T-helper 2 cell treated with Interferon-gamma antibody and Interleukin-4, amounts not matched to agents 5 μg/mL and 100 μg/mL, for 36 hours (primary cell): ENCODE measurements around the gene ZNF521.

Source experiments
- DNase-seq: peaks from one replicate; pipeline ENCODE4 v3.0.0; 2021; ENCODE audit warnings: low spot score
- H3K27ac Mint-ChIP-seq: one replicate; pipeline ENCODE4 v1.8.0; 2021; ENCODE audit warnings: mild to moderate bottlenecking, mixed read lengths
- H3K27me3 Mint-ChIP-seq: one replicate; pipeline ENCODE4 v1.8.0; 2021; ENCODE audit warnings: low read depth, mixed read lengths
- H3K36me3 Mint-ChIP-seq: one replicate; pipeline ENCODE4 v1.8.0; 2021; ENCODE audit warnings: low read depth, mixed read lengths
- H3K4me1 Mint-ChIP-seq: one replicate; pipeline ENCODE4 v1.8.0; 2021; ENCODE audit warnings: low read depth, mixed read lengths
- H3K4me3 Mint-ChIP-seq: one replicate; pipeline ENCODE4 v1.8.0; 2022; ENCODE audit warnings: mild to moderate bottlenecking, moderate library complexity, mixed read lengths
- H3K9me3 Mint-ChIP-seq: one replicate; pipeline ENCODE4 v1.8.0; 2021; ENCODE audit warnings: mixed read lengths

The ZNF521 gene

DNA sequence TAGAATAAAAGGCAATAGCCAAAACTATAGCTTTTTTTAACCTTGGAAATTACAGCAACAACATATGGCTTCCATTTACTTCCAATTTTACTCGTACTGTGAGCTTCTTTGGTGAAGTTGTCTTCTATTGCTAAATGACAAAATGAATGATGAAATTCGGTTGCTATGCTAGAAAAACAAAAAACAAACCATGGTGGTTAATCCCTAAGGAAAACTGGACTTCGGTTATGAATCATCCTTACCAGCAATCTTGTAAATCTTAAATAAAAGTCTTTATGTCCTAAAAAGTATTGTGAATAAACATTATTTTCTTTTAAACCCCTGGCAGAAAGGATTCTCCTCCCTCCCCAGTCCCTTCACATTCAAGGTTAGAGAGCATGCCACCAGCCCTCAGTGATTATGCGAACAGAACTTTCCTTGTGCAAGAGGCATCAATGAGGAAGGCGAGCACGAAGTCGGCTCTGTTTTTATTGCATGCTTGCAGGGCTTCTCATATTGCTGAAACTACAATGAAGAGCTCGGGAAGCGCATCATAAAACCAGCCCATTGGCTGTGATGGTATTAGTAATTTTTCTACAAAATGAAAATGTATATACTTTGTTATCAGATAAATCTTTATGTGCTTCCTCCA, 62.9 kb downstream of the ZNF521 start:
- Mint-ChIP-seq H3K4me3 (no peak overlapping the region), H3K27ac (no peak overlapping the region), H3K36me3 (no peaks in the 10 kb centered on the region), H3K4me1 (no peaks in the 10 kb centered on the region), H3K27me3 (no peaks in the 10 kb centered on the region), H3K9me3 (no peaks in the 10 kb centered on the region)
- DNase-seq, result no peak

DNA sequence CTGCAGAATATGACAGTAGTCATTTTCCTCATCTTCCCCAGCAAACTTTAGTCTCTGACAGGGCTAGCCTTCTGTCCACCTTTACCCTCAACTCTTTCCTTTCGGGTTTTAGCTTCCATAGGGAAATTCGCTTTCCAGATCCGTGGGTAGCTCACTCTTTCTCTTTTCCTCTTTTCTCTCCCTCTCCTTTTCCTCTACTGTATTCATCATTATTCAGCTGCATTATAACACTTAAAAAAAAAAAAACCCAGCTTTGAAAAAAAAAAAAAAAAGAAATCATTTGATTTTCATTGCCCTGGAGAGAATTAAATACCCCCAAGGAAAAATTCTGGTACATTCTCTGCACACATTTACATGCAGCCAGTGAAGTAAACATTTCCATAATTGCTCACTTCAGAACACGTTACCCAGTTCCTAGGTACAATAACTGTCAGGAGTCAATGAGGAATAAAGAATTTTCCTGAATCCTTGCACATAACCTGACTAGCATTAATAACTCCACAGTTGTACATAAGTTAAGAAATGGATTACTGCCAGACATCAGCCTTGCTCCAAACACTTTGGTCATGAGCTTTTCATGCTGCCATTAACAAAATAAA, 63.5 kb downstream of the ZNF521 start:
- Mint-ChIP-seq H3K9me3 (no peaks in the 10 kb centered on the region), H3K27ac (no peak overlapping the region), H3K27me3 (no peaks in the 10 kb centered on the region), H3K4me1 (no peaks in the 10 kb centered on the region), H3K4me3 (no peak overlapping the region), H3K36me3 (no peaks in the 10 kb centered on the region)
- DNase-seq, result no peak

DNA sequence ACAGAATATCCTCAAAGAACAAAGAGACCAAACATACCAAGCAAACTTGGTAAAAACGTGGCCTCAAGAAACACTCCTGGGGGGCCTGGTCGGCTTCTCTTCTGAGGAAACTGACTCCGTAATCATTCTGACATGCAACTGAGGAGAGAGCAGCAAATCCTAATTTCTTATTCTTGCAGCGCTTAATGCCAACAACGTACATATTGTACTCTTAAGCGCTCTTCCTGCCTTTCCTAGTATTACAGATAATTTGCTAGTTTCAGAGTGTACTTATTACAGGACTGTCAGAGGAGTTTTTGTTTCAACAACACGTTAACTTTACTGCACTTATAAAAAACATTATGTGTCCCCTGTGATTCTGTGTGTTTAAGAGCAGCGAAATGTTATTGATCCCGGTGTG, 64.9 kb downstream of the ZNF521 start:
- H3K27me3 Mint-ChIP-seq, result peaks cover 3% of the 10 kb centered on the region
- H3K27ac Mint-ChIP-seq, result no peak overlapping the region
- H3K9me3 Mint-ChIP-seq, result no peaks in the 10 kb centered on the region
- no peak for DNase-seq
- no peak overlapping the region for H3K4me3 Mint-ChIP-seq
- no peaks in the 10 kb centered on the region for H3K36me3 Mint-ChIP-seq
- H3K4me1 Mint-ChIP-seq, result no peaks in the 10 kb centered on the region

DNA sequence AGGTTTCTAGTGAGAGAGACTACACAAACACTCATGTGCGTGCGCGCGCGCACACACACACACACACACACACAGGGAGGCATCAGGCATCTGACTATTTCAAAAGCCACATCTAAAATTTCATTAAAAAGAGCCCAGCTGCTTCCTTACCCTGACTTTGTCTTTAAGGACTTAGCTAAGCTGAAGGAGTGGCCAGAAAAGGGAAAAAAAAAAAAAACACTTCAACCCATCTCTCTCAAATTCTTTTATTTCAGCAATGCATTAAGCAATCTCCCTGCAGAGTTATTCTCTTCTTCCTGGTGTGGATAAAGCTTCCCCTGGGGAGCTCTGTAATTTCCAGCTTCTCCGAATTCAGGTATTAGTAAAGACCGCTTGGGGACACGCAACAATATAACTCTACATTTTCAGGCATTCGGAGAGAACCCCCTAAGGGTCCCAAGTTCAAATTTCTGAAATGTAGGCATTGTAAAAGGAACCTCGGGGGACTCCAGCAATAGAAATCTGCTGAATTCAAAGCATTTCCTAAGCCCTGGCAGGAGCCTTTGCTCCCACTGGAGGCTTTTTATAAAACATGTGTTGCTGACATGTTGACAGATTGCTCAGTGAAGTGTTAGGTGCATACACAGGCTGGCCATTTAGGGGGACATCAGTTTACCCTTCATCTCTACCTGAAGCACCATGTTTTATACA, 67.0 kb downstream of the ZNF521 start:
- Mint-ChIP-seq H3K4me3 (no peak overlapping the region), H3K36me3 (no peaks in the 10 kb centered on the region), H3K9me3 (no peaks in the 10 kb centered on the region), H3K27ac (no peak overlapping the region), H3K27me3 (peaks cover 4% of the 10 kb centered on the region), H3K4me1 (no peaks in the 10 kb centered on the region)
- DNase-seq, result no peak

DNA sequence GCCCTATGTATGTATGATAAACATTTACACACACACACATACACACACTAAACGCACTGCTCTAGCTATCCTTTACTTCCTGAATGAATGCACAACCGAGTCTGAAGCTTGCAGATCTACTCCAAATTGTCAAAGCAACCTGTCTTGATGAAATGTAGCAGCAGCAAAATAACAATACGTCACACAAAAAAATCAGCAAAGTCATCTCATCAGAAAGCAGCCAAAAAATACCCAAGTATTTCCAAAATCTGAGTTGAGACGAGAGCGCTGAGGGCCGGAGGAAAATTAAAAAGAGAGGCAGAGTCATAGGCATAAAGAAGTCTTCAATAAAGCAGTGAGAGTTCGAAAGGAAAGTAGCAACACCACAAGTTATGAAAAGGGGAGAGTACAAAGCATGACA, 67.7 kb downstream of the ZNF521 start:
- Mint-ChIP-seq H3K27ac (no peak overlapping the region), H3K36me3 (no peaks in the 10 kb centered on the region), H3K27me3 (peaks cover 4% of the 10 kb centered on the region), H3K4me1 (no peaks in the 10 kb centered on the region), H3K9me3 (no peaks in the 10 kb centered on the region), H3K4me3 (no peak overlapping the region)
- DNase-seq, result no peak

DNA sequence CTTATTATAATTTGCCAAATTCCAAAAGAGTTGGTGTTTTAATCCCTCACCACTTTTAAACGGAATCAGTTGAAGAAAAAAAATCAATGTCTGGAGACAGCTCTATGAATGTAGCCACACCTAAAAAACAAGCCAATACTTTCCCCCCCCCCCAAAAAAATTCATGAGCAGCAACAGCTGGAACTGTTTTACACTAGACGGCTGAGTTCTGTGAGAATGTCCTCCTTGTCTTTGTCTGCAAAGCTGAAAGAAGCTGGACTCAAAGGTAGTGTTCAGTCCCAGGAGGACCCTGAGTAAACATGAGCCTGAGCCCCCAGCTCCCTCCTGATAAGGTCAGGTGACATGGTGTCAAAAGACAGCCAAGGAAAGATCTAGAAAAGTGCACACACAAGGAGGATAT, 68.2 kb downstream of the ZNF521 start:
- Mint-ChIP-seq H3K4me3 (no peak overlapping the region), H3K27me3 (peaks cover 4% of the 10 kb centered on the region), H3K4me1 (no peaks in the 10 kb centered on the region), H3K9me3 (no peaks in the 10 kb centered on the region), H3K27ac (no peak overlapping the region), H3K36me3 (no peaks in the 10 kb centered on the region)
- no peak for DNase-seq

DNA sequence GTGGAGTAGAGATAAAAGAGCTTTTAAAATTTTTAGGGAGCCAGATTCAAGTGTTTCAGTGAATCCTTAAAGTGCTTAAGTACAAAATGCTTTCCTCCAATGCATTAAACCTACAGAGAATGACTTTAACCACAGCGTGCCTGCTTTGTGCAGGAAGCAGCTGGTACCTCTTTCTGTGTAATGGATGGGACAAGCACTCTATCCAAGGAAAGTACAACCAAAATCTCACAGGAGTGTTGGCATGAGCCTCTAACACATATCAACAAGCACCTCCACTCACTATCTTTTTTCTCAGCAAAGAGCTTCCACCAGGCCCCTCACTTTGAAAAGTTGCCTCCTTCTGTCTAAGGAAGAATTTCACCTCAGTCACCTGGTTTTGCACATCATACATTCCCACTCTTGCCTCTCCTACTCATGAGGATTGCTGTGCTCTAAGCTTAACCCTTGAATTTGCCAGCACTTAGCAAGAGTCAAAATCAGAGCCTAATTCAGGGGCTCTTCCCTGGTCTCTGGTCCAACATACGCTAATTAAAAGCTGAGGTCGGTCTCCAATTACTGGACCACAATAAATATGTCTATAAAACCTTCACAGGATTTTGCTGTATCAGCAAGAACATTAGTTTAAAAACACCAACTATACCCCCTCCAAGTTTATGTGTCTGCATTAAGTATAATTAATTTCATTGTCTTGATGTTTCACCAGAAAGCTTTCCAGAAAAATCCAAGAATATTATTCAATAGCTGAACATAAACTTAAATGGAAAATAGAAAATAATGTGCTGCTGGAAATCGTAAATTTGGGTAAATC, 68.9 kb downstream of the ZNF521 start:
- no peak overlapping the region for H3K27ac Mint-ChIP-seq

DNA sequence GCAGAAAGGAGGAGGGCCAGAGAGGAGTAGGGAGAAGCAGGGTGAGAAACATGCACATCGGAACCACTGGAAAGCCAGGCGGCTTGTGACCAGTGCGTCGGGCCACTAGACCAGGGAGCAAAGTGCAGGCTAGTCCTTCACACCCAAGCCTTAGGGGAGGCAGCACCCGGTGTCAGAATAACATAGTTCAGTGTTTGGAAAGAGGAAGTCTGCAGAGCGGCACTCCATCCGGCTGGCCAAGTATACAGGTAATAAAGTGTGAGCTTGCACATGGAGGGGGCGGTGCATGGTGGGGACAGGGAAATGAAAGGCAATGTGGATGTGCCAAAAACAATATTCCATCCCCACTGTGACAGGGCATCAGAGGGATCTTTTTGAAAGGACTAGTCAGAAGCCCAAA, 69.7 kb downstream of the ZNF521 start:
- H3K27me3 Mint-ChIP-seq, result peaks cover 4% of the 10 kb centered on the region
- H3K36me3 Mint-ChIP-seq, result no peaks in the 10 kb centered on the region
- no peak for DNase-seq
- H3K9me3 Mint-ChIP-seq, result no peaks in the 10 kb centered on the region
- no peak overlapping the region for H3K4me3 Mint-ChIP-seq
- H3K4me1 Mint-ChIP-seq, result no peaks in the 10 kb centered on the region
- H3K27ac Mint-ChIP-seq, result no peak overlapping the region

More for the DNA sequence above, 68.9 kb downstream of the ZNF521 start:
- Mint-ChIP-seq H3K4me3 (no peak overlapping the region), H3K4me1 (no peaks in the 10 kb centered on the region), H3K36me3 (no peaks in the 10 kb centered on the region), H3K9me3 (no peaks in the 10 kb centered on the region), H3K27me3 (peaks cover 4% of the 10 kb centered on the region)
- no peak for DNase-seq

DNA sequence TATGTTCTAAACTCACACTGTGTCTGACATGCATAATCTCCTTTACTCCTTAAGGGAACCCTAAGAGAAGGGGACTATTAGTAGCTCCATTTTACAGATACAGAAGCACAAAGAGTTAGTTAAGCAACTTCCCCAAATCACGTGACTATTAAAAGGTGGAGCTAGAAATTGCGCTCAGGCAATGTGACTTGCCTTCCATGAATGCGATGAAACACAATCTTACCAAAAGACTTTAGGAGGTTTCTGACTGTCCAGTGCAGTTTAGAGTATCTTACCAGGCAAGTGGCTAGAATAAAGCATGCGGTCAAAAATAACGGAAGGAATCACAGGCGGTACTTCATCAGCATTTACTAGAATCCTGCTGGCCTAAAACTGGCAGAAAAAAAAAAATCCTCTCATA, 70.4 kb downstream of the ZNF521 start:
- no peaks in the 10 kb centered on the region for H3K36me3 Mint-ChIP-seq
- no peaks in the 10 kb centered on the region for H3K4me1 Mint-ChIP-seq
- DNase-seq, result no peak
- H3K9me3 Mint-ChIP-seq, result no peaks in the 10 kb centered on the region
- H3K27ac Mint-ChIP-seq, result no peak overlapping the region
- H3K4me3 Mint-ChIP-seq, result no peak overlapping the region
- peaks cover 4% of the 10 kb centered on the region for H3K27me3 Mint-ChIP-seq

DNA sequence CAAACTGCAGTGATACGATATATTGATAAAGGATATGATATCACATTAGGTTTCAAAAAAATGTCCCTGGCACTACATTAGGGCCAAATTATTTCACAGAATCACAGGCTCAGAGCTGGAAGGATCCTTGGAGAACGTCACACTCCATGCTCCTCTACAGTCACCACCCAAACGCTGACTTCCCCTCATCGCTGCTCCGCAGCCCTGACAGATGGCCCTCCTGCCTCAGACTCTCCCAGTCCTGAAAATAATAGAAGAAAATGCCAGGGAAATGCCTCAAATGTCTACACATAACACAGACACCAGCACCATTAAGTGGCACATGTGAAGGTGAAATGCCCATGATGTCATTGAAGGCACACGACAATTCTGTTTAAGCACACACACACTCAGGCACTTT, 72.0 kb downstream of the ZNF521 start:
- no peaks in the 10 kb centered on the region for H3K4me1 Mint-ChIP-seq
- no peak overlapping the region for H3K27ac Mint-ChIP-seq
- H3K4me3 Mint-ChIP-seq, result no peak overlapping the region
- H3K27me3 Mint-ChIP-seq, result peaks cover 4% of the 10 kb centered on the region
- no peaks in the 10 kb centered on the region for H3K9me3 Mint-ChIP-seq
- no peaks in the 10 kb centered on the region for H3K36me3 Mint-ChIP-seq
- DNase-seq, result no peak

DNA sequence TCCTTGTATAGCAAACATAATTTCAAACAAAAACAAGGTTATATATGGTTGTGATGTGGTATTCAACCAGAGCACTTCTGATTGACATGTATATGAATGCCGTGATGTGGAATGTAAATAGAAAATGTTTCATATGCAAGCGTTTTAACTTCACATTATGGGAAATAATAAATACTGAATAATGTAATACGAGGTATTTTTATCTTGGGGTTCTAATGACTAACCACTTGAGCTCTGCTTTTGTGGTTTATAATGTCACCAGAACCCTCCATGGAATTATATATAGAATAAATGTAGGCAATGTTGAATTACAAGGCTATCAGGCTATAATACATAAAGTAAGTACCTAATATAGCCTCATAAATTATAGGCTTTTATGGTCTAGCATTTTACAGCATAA, 72.4 kb downstream of the ZNF521 start:
- Mint-ChIP-seq H3K4me3 (no peak overlapping the region), H3K4me1 (no peaks in the 10 kb centered on the region), H3K27ac (no peak overlapping the region), H3K27me3 (peaks cover 4% of the 10 kb centered on the region), H3K36me3 (no peaks in the 10 kb centered on the region), H3K9me3 (no peaks in the 10 kb centered on the region)
- DNase-seq, result no peak

DNA sequence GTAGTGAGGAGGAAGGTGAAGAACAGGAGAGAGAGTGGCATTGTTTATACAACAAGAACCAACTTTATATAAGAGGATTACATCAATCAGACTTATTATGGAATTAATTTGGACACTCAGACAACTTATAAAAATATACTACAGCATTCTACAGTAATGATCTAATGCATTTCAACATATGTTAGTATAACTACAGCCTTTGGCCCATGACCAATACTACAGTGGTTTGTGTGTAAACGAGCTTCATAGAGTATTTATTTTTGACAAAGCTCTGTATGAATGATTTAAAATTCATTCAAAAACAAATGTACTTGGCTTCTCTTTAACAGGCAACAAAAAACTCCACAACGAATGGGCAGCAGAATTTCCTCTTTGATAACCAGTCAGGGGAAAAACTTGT, 72.8 kb downstream of the ZNF521 start:
- Mint-ChIP-seq H3K36me3 (no peaks in the 10 kb centered on the region), H3K4me1 (no peaks in the 10 kb centered on the region), H3K9me3 (no peaks in the 10 kb centered on the region), H3K27me3 (peaks cover 4% of the 10 kb centered on the region), H3K4me3 (no peak overlapping the region), H3K27ac (no peak overlapping the region)
- DNase-seq, result no peak

DNA sequence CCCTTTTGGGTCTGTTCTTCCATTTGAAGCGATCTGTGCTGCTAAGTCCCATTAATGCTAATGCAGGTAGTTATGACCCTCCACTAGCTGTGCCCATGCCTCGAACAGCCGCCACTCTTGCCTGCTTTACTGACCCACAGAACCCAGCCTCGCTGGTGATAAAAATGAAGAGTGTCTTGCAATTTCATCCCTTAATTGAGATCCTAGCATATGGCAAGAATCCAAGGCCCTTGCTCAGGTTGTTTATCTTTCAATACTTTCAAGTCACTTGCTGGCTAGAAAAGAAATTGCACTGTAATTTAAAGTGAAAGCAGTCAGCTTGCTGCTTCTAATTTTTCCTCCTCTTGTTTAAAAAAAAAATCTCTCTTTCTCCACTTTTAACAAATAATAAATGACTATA, 73.6 kb downstream of the ZNF521 start:
- Mint-ChIP-seq H3K4me3 (no peak overlapping the region), H3K27ac (no peak overlapping the region), H3K4me1 (no peaks in the 10 kb centered on the region), H3K9me3 (no peaks in the 10 kb centered on the region), H3K27me3 (peaks cover 4% of the 10 kb centered on the region), H3K36me3 (no peaks in the 10 kb centered on the region)
- DNase-seq, result no peak

DNA sequence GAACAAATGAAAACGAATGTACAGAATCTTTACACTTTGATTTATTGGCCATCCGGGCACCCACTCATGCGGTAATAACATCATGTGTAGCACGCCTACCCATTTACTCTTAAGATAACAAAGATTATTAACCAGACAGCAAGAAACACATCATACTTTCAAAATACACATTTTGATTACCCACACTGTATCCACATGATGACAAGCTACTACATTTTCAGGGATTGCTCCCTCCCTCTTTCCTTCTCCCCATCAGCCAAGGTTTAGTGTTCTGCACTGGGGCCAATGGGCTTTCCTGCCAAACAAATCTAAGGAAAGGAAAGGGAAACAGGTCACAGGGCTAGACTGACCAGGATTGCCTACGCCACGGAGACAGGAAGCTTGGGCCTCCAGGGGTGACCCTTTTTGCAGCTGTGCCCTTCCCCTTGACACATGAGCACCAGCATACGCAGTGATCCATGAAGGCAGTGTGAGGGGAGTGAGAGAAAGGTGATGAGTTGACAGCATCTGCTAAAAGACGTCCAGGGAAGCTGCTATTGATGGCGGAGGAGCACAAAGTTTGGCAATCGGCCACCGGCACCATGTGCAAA, 76.5 kb downstream of the ZNF521 start:
- Mint-ChIP-seq H3K27me3 (no peaks in the 10 kb centered on the region), H3K4me1 (no peaks in the 10 kb centered on the region), H3K36me3 (no peaks in the 10 kb centered on the region), H3K4me3 (no peak overlapping the region), H3K9me3 (no peaks in the 10 kb centered on the region), H3K27ac (no peak overlapping the region)
- no peak for DNase-seq
